Fibroblast of the aortic adventitia (primary cell): ENCODE data around the gene CR1. TPM values are rescaled to one million over a fixed set of nuclear protein-coding genes. Genes with fewer than 3 reads are reported as not detected.

Experiments used
- DNase-seq: peaks from one replicate; pipeline ENCODE4 v3.0.0-alpha.2; 2010; ENCODE audit warnings: low read depth
- H3K4me3 ChIP-seq: 2 replicates; pipeline ENCODE4 v1.5.1; 2011; ENCODE audit warnings: low read depth, mild to moderate bottlenecking, control low read depth, low read length, moderate library complexity
- total RNA-seq: library from RNA; depleted of rRNA; stranded (reverse); fragments of >200 nt; gene quantifications from 2 replicates; pipeline ENCODE4 v1.2.3, GENCODE V29; 2012; ENCODE audit warnings: low replicate concordance
- TF ChIP-seq, protein P1 (sequence below): IDR thresholded peaks from 2 replicates; pipeline ENCODE4 v1.5.1; 2011; ENCODE audit warnings: mild to moderate bottlenecking, low read length, control low read depth, inconsistent platforms; ENCODE audit not compliant: insufficient read depth

Gene CR1
- total RNA-seq, 1 donor = not detected

DNA sequence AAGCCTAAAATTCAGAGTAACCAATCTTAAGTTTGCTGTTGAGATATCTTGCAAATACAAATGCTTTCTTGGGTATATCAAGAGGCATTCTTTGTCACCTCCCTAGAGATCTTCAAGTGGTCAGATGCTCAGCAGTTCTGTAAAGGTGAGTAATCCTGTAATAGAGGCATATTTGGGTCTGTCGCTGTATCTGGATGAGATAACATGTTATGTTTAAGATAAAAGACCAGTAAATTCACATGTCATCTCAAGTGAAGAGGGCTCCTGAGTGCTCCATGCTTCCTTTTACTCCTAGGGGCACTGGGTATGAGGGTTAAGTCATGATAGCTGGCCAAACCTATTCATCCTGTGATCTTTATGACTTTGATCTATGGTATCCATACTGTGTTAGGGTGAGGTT lies 34.3 kb upstream of the CR1 start:
- no peak overlapping the region for H3K4me3 ChIP-seq
- TF ChIP-seq, protein P1, sequence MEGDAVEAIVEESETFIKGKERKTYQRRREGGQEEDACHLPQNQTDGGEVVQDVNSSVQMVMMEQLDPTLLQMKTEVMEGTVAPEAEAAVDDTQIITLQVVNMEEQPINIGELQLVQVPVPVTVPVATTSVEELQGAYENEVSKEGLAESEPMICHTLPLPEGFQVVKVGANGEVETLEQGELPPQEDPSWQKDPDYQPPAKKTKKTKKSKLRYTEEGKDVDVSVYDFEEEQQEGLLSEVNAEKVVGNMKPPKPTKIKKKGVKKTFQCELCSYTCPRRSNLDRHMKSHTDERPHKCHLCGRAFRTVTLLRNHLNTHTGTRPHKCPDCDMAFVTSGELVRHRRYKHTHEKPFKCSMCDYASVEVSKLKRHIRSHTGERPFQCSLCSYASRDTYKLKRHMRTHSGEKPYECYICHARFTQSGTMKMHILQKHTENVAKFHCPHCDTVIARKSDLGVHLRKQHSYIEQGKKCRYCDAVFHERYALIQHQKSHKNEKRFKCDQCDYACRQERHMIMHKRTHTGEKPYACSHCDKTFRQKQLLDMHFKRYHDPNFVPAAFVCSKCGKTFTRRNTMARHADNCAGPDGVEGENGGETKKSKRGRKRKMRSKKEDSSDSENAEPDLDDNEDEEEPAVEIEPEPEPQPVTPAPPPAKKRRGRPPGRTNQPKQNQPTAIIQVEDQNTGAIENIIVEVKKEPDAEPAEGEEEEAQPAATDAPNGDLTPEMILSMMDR = no peak
- DNase-seq = no peak

DNA sequence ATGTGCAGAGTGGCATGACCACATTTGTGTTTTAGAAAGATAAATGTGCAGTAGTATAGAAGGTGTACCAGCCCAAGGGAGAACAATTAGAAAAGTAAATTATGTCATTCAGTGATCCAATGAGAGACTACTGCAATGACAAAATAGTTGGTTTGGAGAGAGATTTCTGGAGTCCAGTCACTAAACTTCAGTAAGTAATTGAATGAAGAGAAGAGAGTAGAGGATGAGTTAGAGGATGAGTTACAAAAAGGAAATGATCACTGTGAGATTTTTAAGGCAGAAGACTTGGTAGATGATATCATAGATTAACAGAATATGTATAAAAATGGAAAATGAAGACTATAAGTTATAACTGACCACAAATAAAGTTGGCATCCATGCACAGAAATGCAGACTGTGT lies 33.4 kb upstream of the CR1 start:
- no peak overlapping the region for H3K4me3 ChIP-seq
- DNase-seq = no peak
- TF ChIP-seq, protein P1 = no peak

DNA sequence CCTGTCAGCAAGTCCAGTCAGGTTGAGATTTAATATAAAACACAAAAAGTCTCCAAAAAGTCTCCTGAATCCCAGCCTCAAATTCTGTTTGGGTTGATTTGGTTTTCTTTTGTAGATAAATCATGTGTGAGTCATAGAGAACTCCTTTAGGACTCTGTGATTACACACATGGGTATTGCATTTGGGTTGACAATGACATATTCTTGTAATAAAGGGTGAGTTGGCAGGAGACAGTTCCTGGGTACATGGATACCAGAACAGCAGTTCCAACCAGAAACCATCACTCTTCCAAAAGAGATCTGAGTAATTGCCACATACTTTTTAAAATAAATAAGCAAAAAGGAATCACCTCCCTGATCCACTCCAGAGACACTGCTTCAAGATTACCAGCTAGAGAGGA lies 32.9 kb upstream of the CR1 start:
- no peak for DNase-seq
- no peak overlapping the region for H3K4me3 ChIP-seq
- TF ChIP-seq, protein P1 = no peak

DNA sequence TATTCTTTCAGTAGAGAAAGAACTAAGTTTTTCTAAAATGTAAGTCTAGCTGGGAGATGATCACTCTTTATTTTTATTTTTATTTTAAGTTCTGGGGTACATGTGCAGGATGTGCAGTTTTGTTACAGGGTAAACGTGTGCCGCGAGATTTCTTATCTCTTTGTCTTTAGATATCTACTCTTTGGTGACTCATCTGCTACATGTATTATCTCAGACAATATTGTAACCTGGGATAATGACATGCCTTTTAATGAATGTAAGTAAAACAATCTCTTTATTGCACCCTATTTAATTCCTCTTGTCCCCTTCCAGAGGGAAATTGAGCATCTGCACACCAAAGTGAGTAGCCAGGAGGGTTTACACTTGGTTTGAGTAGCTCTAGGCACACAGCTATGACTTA lies 32.4 kb upstream of the CR1 start:
- no peak overlapping the region for H3K4me3 ChIP-seq
- TF ChIP-seq, protein P1 = no peak
- DNase-seq = no peak

DNA sequence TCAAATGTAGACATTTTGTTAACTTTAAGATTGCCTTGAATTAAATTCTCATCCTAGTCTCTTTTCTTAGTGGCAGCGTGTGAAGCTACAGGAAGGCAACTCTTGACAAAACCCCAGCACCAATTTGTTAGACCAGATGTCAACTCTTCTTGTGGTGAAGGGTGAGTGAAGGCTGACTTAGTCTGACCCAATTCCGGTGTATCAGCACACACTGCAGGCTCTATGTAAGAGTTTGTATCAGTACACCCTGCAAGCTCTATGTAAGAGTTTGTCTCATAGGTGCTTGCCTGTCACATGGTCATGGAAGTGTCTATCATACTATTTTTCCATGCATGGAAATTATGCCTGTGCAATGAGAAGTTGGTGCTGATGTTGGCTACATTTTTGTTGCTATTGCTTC lies 25.0 kb upstream of the CR1 start:
- TF ChIP-seq, protein P1 = no peak
- no peak for DNase-seq
- H3K4me3 ChIP-seq = no peak overlapping the region

DNA sequence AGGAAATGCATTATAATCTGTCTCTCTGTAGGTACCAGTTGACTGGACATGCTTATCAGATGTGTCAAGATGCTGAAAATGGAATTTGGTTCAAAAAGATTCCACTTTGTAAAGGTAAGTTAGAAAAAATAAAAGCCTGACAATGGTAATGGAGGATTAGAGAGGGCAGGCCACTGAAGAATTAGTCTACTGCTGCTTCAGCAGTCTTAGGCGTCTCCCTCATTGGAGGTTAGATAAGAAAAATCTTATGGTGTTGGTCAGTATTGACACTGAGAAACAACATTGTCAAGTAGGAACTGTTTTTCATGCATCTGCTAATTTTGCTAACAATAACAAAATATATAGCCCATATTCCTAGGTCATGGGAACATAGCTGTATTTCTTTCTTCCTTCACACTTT lies 21.7 kb upstream of the CR1 start:
- DNase-seq = no peak
- TF ChIP-seq, protein P1 = no peak
- H3K4me3 ChIP-seq = no peak overlapping the region

DNA sequence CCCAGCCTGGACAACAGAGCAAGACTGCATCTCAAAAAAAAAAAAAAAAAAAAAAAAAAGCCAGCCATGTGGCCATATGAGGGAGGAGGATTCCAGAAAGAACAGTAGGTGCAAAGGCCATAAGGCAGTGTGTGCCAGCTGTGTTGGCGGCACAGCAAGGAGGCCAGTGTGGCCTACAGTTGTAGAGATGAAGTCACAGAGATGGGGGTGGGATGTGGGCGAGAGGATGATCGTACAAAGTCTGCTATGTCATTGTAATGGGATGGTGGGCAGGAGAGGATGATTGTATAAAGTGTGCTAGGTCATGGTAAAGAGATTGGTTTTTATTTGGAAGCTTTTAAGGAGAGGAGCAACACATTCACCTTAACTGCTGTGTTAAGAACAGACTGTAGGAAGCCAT lies 9.8 kb upstream of the CR1 start:
- no peak overlapping the region for H3K4me3 ChIP-seq
- TF ChIP-seq, protein P1 = no peak
- no peak for DNase-seq
